HEK293T (cell line): ENCODE data around the gene AKAP11.

ENCODE experiments used
- ARNT ChIP-seq: fragments of 450-650 bp; IDR thresholded peaks from 2 replicates; pipeline ENCODE4 v1.6.1; 2017; ENCODE audit warnings: mild to moderate bottlenecking
- BHLHE40 ChIP-seq: fragments of 450-650 bp; IDR thresholded peaks from 2 replicates; pipeline ENCODE4 v1.6.1; 2016; ENCODE audit warnings: mild to moderate bottlenecking, moderate library complexity, borderline replicate concordance
- CTBP1 ChIP-seq: fragments of 450-650 bp; IDR thresholded peaks from 2 replicates; pipeline ENCODE4 v1.6.1; 2016; ENCODE audit warnings: borderline replicate concordance
- ELF4 ChIP-seq: fragments of 450-650 bp; IDR thresholded peaks from 2 replicates; pipeline ENCODE4 v1.6.1; 2017; ENCODE audit warnings: antibody characterized with exemption
- FOXA1 ChIP-seq: fragments of 450-650 bp; IDR thresholded peaks from 2 replicates; pipeline ENCODE4 v1.6.1; 2016; ENCODE audit warnings: mild to moderate bottlenecking
- FOXK2 ChIP-seq: fragments of 450-650 bp; IDR thresholded peaks from 2 replicates; pipeline ENCODE4 v1.6.1; 2016; ENCODE audit warnings: mild to moderate bottlenecking
- FOXM1 ChIP-seq: fragments of 450-650 bp; IDR thresholded peaks from 2 replicates; pipeline ENCODE4 v1.6.1; 2017; ENCODE audit warnings: mild to moderate bottlenecking, borderline replicate concordance
- HDGF ChIP-seq: fragments of 450-650 bp; IDR thresholded peaks from 2 replicates; pipeline ENCODE4 v1.6.1; 2017; ENCODE audit warnings: antibody characterized with exemption, borderline replicate concordance
- NFRKB ChIP-seq: fragments of 450-650 bp; IDR thresholded peaks from 2 replicates; pipeline ENCODE4 v1.6.1; 2016; ENCODE audit warnings: mild to moderate bottlenecking, moderate library complexity
- SP1 ChIP-seq: fragments of 450-650 bp; IDR thresholded peaks from 2 replicates; pipeline ENCODE4 v1.6.1; 2017
- TARDBP ChIP-seq: fragments of 450-650 bp; IDR thresholded peaks from 2 replicates; pipeline ENCODE4 v1.6.1; 2016
- ZNF384 ChIP-seq: fragments of 450-650 bp; IDR thresholded peaks from 2 replicates; pipeline ENCODE4 v1.6.1; 2016
- TF ChIP-seq, protein P1 (sequence below): fragments of 450-650 bp; IDR thresholded peaks from 2 replicates; pipeline ENCODE4 v1.6.1; 2016

DNA sequence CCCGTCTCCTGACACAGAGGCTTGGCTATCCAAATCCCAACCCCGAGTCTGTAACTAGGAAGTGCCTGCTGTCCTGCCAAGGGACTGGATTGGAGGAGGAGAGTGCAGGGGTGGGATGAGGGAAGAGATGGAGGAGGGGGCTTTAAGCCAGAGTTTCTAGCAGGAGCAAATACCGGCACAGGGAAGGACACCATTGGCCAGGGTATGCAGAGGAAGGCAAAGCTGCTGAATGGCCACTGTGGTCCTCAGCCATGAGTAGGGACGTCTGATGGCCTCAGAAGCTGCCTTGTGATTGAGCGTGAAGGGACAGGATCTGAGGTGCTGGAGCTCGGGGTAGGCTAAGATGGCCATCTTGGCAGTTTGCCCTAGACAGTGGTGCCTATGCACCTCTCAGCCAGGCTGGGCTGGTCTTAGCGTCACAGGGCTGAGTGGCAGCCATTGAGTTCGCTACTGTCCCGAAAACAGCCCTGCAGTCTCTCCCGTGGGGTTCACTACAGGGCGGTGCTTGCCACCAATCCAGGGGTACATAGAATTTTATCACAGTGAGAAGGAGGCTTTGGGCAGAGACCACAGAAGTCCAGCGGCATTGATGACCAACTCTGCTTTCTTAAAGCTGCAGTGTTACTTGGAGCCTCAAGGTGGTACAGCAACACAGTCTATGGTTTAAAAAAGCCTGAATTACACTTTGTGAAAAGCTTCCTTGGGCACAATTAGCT, 61.8 kb downstream of the AKAP11 start:
- no peak for TF ChIP-seq FOXM1
- TF ChIP-seq ZNF384 = no peak
- TF ChIP-seq ELF4 = no peak
- no peak for TF ChIP-seq BHLHE40
- no peak for TF ChIP-seq SP1
- TF ChIP-seq, protein P1, sequence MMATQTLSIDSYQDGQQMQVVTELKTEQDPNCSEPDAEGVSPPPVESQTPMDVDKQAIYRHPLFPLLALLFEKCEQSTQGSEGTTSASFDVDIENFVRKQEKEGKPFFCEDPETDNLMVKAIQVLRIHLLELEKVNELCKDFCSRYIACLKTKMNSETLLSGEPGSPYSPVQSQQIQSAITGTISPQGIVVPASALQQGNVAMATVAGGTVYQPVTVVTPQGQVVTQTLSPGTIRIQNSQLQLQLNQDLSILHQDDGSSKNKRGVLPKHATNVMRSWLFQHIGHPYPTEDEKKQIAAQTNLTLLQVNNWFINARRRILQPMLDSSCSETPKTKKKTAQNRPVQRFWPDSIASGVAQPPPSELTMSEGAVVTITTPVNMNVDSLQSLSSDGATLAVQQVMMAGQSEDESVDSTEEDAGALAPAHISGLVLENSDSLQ = no peak
- no peak for TF ChIP-seq ARNT
- no peak for TF ChIP-seq FOXK2
- TF ChIP-seq HDGF = no peak
- TF ChIP-seq FOXA1 = no peak
- TF ChIP-seq TARDBP = no peak
- TF ChIP-seq NFRKB = no peak
- TF ChIP-seq CTBP1 = no peak
